Osteoblast (primary cell): Measurements from ENCODE around the gene CCT3. TPM values are rescaled to one million over a fixed set of nuclear protein-coding genes. Genes with fewer than 3 reads are reported as not detected.
"Not testable (repeated sequence)": the region's sequence is repeated elsewhere in the genome, so short reads cannot be mapped to it uniquely, and the experiment has no call there.

Experiments used
- DNase-seq: peaks from one replicate; pipeline ENCODE4 v3.0.0; 2011; ENCODE audit warnings: low spot score, mixed read lengths; ENCODE audit not compliant: insufficient read length; ENCODE audit errors: missing footprints
- H2AFZ ChIP-seq: 2 replicates; pipeline ENCODE4 v1.6.0; 2011; ENCODE audit warnings: mild to moderate bottlenecking, low read length
- H3K27ac ChIP-seq: 2 replicates; pipeline ENCODE4 v1.5.1; 2011; ENCODE audit warnings: mild to moderate bottlenecking, low read depth, low read length, moderate library complexity
- H3K27me3 ChIP-seq: 2 replicates; pipeline ENCODE4 v1.6.0; 2012; ENCODE audit warnings: mild to moderate bottlenecking, control low read depth, inconsistent platforms, low read length, moderate library complexity; ENCODE audit not compliant: insufficient read depth
- H3K36me3 ChIP-seq: 2 replicates; pipeline ENCODE4 v1.5.1; 2011; ENCODE audit warnings: mild to moderate bottlenecking, low read length, control low read depth, moderate library complexity; ENCODE audit not compliant: insufficient read depth
- H3K4me1 ChIP-seq: 2 replicates; pipeline ENCODE4 v1.5.1; 2011; ENCODE audit warnings: mild to moderate bottlenecking, low read length, control low read depth, moderate library complexity; ENCODE audit not compliant: insufficient read depth
- H3K4me2 ChIP-seq: 2 replicates; pipeline ENCODE4 v1.6.0; 2011; ENCODE audit warnings: mild to moderate bottlenecking, low read length; ENCODE audit not compliant: insufficient read depth
- H3K4me3 ChIP-seq: fragments of 200-600 bp; sonication (generic); 3 replicates; pipeline ENCODE4 v1.5.1; 2012; ENCODE audit warnings: mild to moderate bottlenecking, low read length, inconsistent platforms; ENCODE audit not compliant: insufficient read depth
- H3K79me2 ChIP-seq: 2 replicates; pipeline ENCODE4 v1.6.0; 2012; ENCODE audit warnings: mild to moderate bottlenecking, low read length, control low read depth, inconsistent platforms; ENCODE audit not compliant: insufficient read depth
- H3K9me3 ChIP-seq: 2 replicates; pipeline ENCODE4 v1.5.1; 2011; ENCODE audit warnings: low read depth, low read length, control low read depth
- H4K20me1 ChIP-seq: 2 replicates; pipeline ENCODE4 v1.6.0; 2012; ENCODE audit warnings: mild to moderate bottlenecking, low read length, control low read depth; ENCODE audit not compliant: insufficient read depth
- CTCF ChIP-seq: IDR thresholded peaks from 2 replicates; pipeline ENCODE4 v1.5.1; 2011; ENCODE audit warnings: mild to moderate bottlenecking, low read depth, low read length, moderate library complexity; ENCODE audit errors: extremely low read depth
- total RNA-seq: library from RNA; depleted of rRNA; stranded (reverse); fragments of >200 nt; gene quantifications from 2 replicates; pipeline ENCODE4 v1.2.3, GENCODE V29; 2012

Gene CCT3
- total RNA-seq, 1 donor, result 258 TPM

GRCh38 chr1:156347331-156347730 lies 9.2 kb upstream of the CCT3 start:
- H3K79me2 ChIP-seq, result no peaks in the 10 kb centered on the region
- no peaks in the 10 kb centered on the region for H3K9me3 ChIP-seq
- H3K4me3 ChIP-seq, result no peak overlapping the region
- H3K27me3 ChIP-seq, result peaks cover 21% of the 10 kb centered on the region
- no peak for TF ChIP-seq CTCF
- peak overlapping the region; percentile 6 for H2AFZ ChIP-seq
- peak; percentile 83 for DNase-seq
- H3K4me1 ChIP-seq, result peaks cover 11% of the 10 kb centered on the region
- no peak overlapping the region for H3K4me2 ChIP-seq
- H3K27ac ChIP-seq, result no peak overlapping the region
- no peaks in the 10 kb centered on the region for H3K36me3 ChIP-seq
- no peaks in the 10 kb centered on the region for H4K20me1 ChIP-seq

- Histone ChIP-seq H3K4me3 (no peak overlapping the region), H3K27me3 (peaks cover 21% of the 10 kb centered on the region), H3K79me2 (no peaks in the 10 kb centered on the region), H3K27ac (no peak overlapping the region), H3K4me2 (no peak overlapping the region), H3K36me3 (no peaks in the 10 kb centered on the region), H3K9me3 (no peaks in the 10 kb centered on the region), H2AFZ (no peak overlapping the region), H4K20me1 (no peaks in the 10 kb centered on the region), H3K4me1 (peaks cover 11% of the 10 kb centered on the region)
- no peak for TF ChIP-seq CTCF
- peak; percentile 21 for DNase-seq
Measured at GRCh38 chr1:156346636-156347035, 8.5 kb upstream of the CCT3 start.

DNA sequence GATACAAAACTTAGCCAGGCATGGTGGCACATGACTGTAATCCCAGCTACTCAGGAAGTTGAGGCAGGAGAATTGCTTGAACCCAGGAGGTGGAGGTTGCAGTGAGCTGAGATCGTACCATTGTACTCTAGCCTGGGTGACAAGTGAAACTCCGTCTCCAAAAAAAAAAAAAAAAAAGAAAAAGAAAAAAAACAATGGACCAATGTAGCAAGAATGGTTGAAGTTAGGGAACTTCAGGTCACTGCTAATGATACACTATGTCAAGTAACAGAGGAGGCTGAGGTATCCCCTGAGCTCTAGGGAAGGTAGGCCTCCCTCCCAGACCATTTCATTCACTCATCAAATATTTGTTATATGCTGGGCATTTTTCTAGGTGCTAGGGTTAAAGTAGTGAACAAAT lies 7.9 kb upstream of the CCT3 start:
- H3K27ac ChIP-seq, H2AFZ ChIP-seq, H3K79me2 ChIP-seq, H3K36me3 ChIP-seq, H3K4me2 ChIP-seq, DNase-seq, H3K4me3 ChIP-seq, H4K20me1 ChIP-seq, H3K9me3 ChIP-seq: not testable (repeated sequence)
- Histone ChIP-seq H3K4me1 (peaks cover 11% of the 10 kb centered on the region), H3K27me3 (peaks cover 21% of the 10 kb centered on the region)

- Histone ChIP-seq H3K27me3 (peaks cover 17% of the 10 kb centered on the region), H3K9me3 (no peaks in the 10 kb centered on the region), H3K27ac (no peak overlapping the region), H3K36me3 (no peaks in the 10 kb centered on the region), H2AFZ (no peak overlapping the region), H3K79me2 (no peaks in the 10 kb centered on the region), H3K4me3 (no peak overlapping the region), H3K4me1 (peaks cover 11% of the 10 kb centered on the region), H3K4me2 (no peak overlapping the region), H4K20me1 (no peaks in the 10 kb centered on the region)
- no peak for TF ChIP-seq CTCF
- DNase-seq, result no peak
Measured at GRCh38 chr1:156344409-156344808, 6.3 kb upstream of the CCT3 start.
